ENCODE measurements around the gene GPC6.

DNA sequence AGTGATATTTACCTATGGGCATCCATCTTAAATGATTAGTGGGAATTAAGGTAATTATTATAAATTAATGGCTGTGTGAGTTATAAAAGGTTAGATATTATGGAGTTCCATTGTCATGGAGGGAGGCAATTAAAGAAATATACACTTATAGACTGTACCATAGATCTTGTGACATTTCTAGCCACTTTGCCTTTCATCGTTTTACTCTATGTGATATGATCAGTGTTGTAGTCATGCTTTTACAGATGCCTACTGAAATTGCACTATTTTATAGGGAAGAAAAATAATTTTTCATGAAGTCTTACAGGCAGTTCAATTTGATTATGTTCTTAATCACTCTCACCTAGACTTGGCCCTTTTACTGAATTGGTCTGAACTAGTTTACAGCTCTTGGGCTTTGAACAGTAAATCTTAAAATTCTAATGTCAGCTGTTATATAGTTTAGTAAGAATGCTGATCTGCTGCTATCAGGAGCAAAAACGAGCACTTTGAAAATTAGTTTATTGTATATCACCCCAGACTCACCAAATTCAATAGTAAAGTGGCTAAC is 301.2 kb downstream of the GPC6 start:
- TF ChIP-seq SMAD4 (CRISPR knock-in tag; conservative IDR thresholded peaks at IDR 0.05) (no peak), PHB2 (IDR thresholded peaks at IDR 0.05; ENCODE audit: low read depth) (no peak), CTCF (IDR thresholded peaks at IDR 0.05 in 2 of 3, conservative IDR thresholded peaks at IDR 0.05 in 1 of 3; ENCODE audit: insufficient read depth in 2 of 3, low read depth in 1 of 3, low read length in 3 of 3) (no peak), SMC3 (conservative IDR thresholded peaks at IDR 0.05; ENCODE audit: insufficient read depth, low read depth, low read length) (no peak), SIX5 (IDR thresholded peaks at IDR 0.05; ENCODE audit: borderline replicate concordance in 1 of 2, insufficient read depth in 1 of 2, low read depth in 1 of 2, low read length in 2 of 2) (no peak), ZEB2 (IDR thresholded peaks at IDR 0.05) (no peak), TFE3 (CRISPR knock-in tag; IDR thresholded peaks at IDR 0.05) (no peak), EHMT2 (IDR thresholded peaks at IDR 0.05) (no peak), MXD1 (CRISPR knock-in tag; IDR thresholded peaks at IDR 0.05; ENCODE audit: borderline replicate concordance, poor library complexity, severe bottlenecking) (no peak)
- TF ChIP-seq, protein P1, sequence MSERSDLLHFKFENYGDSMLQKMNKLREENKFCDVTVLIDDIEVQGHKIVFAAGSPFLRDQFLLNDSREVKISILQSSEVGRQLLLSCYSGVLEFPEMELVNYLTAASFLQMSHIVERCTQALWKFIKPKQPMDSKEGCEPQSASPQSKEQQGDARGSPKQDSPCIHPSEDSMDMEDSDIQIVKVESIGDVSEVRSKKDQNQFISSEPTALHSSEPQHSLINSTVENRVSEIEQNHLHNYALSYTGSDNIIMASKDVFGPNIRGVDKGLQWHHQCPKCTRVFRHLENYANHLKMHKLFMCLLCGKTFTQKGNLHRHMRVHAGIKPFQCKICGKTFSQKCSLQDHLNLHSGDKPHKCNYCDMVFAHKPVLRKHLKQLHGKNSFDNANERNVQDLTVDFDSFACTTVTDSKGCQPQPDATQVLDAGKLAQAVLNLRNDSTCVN (CRISPR knock-in tag; IDR thresholded peaks at IDR 0.05) = no peak
